NCI-H82 (cell line): ENCODE results near the gene ITGA7.
A peak's percentile ranks its signal among the peaks of the same experiment; 100 is the strongest.

Source experiments
- DNase-seq: peaks from one replicate; lab custom pipeline; 2025; lab: John Stamatoyannopoulos, UW

ITGA7 gene

DNA sequence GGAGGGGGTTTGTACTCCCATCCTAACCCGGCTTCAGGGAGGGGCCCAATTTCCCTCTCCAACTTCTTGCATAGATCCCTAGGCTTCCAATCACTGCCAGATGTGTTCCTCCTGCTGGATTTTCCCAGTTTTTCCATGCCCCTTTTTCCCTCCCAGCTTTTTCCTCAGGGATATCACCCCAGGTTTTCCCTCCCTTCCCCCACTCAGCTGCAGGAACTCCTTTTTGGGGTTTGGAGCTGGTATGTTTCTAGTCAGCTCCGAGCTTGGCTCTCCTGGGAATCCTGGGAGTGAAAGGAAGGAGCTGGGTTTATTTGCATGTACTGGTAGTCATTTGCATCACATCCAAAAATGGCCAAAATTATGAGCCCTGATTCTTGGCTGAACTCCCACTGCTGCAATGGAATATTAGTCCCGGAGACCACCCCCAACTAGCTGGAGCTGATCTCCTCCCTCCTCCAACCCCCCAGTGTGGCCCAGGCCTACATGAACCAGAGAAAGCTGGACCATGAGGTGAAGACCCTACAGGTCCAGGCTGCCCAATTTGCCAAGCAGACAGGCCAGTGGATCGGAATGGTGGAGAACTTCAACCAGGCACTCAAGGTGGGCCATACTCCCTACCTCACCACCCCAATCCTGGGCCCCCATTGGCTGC, 11.0 kb upstream of the ITGA7 start:
- DNase-seq = no peak

DNA sequence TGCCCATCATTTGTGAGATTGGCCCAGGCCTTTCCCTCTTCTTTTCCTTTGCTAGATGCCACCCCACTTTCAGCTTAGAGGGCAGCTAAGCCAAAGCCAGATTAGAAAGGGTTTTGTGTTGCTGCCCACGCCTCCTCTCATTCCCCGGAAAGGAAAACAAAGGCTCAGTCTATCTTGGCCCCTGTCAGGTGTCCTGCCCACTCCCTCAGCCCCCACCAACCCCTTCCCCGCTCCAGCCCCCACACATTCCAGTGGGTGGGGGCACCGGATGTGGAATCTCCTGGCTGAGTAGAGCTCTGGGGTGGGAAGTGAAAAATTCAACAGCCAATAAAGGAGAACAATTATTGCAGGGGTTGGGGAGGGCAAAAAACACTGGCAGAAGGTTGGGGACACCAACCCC, 10.3 kb upstream of the ITGA7 start:
- DNase-seq = peak; percentile 39

DNA sequence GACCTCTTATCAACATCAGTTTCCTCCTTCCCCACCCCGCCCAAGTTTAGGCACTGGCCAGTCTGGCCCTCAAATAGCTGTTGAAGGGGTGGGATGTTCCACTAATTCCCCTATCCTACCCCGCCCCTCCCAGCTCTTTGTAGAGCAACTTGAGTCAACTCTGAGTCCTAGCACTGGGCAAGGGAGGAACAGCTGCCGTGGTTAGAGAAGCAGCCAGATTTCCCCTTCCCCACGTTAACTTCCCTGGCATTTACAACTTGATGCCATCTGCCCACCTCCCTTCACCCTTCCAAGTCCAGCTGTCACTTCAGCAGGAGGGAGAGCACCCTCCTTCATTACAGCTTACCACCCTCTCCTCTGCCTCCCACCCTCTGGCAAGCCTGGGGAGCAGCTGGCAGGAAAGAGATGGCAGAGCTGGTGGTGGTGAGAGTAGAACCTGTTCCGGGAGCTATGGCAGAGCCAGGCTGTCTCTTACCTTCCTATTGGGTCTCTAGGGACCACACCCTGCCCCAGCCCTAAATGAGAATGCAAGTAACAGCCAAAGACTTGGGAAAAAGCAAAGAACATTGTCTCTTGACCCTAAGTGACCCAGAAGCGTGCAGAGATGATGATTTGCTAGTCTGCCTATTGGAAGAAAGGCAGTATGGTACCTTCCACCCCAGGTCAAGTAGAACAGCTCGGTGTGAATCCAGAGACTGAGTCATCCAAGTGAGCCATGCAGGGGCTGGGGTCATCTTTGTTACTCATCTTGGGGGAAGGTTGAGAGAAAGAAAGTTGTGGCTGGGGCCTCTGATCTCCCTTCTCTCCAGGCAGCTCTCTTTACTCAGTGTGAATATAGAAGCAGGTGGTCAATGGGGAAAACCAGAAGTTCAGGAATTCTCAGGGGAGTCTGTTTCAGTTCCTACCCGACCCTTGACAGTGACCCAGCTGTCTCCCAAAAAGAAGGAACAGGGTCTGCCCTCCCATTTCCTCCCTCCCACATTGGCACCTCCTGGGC, 9.6 kb upstream of the ITGA7 start:
- DNase-seq = peak; percentile 62

DNA sequence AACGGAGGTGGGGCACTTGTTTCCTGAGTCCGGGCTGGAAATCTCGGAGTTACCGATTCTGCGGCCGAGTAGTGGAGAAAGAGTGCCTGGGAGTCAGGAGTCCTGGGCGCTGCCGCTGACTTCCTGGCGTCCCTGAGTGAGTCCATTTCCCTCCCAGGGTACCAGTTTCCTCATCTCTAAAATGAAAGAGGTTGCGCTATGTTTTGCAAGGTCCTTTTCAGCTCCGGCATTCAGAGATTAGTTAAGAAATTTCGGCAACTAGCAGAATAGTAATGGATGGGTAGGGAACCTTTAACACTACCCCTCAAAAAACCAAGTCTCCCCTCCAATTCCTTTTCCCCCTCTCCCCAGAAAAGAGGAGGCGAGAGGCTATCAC, 8.9 kb upstream of the ITGA7 start:
- no peak for DNase-seq

DNA sequence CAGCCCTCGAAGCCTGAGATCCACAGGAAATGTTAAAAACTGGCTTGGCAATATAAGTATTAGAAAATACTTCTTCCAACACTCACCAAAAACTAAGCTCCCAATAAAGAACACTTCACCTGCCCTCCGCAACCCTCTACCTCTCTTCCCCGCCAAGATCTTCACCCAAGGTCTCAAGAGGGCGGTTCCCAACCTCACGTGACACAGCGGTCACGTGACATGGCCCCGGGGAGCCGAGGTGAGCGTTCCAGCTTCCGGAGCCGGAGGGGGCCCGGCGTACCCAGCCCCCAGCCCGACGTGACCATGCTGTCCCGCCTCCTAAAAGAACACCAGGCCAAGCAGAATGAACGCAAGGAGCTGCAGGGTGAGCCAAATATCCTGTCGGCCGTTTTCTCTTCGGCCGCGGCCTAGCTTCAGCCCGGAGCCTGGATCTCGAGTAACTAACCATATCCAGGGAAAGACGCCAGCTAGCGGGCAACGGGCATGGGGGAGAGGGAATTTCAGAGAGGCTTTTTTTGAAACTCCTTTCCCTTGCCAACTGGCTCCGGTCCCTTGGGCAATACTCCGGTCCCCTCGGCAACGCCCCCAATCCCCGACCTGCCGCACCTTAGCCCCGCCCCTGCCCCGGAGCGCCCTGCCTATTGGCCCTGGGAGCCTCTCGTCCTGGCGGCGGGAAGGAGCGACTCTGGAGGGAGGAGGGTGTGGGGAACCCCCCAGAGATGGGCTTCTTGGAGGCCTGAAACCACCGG, 8.3 kb upstream of the ITGA7 start, which contains the start of gene BLOC1S1:
Gene BLOC1S1, plus strand, starts transcription at position 214 of the 749 bp plus-strand sequence. Its CDS starts 6 bp downstream, at position 220.
- DNase-seq = peak; percentile 97

DNA sequence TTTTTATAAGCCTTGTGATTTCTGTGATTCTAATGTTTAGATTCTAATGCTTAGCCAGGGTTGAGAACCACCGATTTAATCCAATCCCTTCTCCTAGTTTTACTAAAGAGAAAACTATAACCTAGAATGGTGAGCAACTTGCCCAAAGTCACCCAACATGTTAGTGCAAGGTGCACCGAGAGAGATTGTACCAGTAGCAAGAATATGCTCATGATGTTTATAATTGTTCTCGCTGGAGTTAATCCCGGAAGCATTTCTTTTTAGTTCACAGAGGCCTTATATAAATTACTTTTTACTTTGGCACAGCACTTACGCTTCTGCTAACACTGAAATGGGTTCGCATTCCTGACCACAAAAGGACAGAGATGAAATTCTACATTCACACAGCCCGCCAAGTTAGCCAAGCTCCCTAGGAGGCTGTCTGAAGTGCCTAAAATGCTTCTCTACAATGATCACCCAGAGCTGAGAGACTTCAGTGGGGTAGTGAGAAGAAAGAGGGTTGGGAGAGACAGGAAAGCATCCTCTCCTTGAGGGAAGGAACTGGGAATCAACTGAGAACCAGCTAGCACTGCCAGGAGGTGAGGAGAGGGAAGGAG, 7.6 kb upstream of the ITGA7 start:
- DNase-seq = no peak

DNA sequence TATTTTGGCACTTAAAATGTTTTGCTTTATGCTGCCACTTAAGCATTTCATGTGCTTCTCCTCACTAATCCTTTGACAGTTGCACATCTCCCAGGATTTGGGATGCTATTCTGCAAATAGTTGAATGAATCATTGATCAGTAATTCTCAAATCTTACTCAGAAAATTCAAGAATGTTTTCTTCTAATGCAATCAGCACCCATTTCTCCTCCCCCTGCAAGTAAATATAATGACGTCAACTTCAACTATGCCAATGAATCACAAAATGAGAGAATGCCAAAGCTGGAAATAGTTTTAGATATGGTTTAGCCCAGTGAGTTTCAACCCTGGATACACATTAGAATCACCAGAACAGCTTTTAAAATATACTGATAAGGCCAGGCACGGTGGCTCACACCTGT, 6.0 kb upstream of the ITGA7 start:
- DNase-seq = no peak

DNA sequence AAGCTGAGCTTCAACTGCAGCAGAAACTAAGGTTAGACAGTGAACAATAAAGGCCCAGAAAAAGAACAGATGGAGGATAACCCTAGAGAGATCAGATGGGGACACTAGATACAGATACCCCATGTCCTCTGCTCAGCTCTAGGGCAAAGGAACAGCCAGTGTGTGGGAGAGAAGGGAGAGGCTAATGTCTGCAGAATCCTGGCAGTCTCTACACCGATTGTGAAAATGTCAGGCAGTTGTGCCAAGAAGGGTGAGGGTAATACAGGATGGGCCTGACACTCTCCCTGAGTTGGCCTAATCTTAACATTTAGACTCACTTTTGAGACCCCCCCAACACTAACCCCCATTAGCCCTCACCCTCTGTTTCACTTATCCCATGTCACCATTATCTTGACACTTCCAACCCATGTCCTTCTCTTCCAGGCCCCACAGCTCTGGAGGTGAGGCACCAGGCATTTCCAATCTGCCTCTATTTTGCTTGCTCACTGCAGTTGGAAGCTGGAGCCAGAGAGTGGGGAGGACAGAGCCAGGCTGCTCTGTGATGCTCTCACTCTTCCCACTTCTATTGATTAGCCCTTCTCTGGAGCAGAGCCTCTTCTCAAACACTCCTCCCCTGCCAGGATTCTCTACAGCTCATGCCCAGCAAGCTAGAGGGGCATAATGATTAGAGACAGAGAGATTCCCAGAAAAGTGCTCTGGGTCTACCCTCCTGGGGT, 5.2 kb upstream of the ITGA7 start:
- no peak for DNase-seq

DNA sequence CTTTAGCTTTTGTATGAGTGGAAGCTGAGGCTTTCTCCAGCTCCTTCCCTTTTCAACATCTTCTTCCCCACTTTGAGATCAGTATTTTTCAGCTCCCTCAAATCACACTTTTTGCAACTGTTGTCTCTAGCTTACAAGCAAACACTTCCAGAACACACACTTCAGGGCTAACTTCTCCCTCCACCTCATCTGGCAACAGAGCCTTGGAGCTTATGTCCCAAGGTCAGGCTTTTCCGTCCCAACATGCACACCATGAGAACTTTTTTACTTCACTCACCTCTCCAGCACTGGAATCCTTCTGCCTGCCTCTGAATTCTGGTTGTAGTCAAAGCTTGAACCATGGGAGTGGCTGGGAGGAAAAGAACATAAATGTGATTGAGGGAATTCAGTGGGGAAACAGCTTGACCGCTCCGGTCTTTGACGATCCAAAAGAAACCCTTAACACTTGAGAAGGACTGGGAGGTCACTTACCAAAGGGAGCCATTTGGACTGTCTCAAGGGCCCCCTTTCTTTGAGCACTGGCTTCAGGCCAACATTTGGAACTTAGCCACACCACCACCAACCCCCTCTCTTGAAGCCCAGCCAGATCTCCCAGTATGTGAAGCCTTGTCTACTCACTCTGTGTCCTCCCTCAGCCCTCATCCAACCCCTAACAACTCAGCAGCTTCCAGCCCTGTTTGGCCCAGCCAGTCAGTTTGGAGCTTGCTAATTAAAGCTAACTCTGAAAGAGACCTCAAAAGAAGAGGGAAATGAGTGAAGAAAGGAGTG, 4.3 kb upstream of the ITGA7 start:
- no peak for DNase-seq

DNA sequence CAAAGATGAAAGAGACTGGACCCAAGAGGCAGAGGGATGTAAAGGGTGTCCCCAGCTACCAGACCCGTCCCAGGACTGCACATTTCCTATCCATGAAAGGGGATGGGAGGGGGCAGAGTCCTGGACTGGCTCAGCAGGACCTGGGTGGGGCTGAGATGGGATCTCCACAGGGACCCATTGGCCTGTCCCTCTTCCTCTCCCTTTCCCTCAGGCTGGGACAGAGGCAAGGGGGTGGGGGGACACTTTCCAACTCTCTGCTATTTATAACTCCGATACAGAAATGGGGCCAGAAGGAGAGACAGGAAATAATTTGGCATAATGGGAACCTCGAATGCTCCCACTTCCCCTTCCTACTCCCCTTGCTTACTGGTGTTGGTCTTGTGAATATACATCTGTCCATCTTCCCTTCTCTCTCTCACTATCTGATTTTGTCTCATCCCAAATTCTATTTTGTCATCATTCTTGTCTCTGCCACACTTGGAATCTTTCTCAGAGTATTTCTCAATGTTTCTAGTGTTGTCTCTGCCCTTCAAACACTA, 1.1 kb upstream of the ITGA7 start:
- DNase-seq = no peak

DNA sequence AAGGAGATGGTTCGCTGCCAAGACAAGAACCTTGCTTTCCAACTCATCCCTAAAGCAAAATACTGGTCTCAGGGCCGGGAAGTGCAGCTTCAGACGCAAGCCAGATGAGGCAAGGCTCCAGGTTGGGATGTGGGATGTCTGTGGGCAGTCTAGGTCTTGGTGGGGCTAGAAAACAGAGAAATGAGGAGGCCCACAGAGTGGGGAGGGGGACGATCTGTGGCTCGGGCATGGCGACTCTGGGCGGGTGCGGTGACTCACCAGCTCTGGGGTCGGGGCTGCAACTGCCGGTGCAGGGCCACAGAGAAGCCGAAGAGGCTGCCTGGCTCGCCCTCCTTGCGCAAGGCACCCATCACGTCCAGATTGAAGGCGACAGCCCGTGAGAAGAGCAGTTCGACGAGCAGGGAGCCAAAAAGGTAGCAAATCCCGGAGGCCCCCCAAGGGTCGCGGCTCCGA, 459 bp downstream of the ITGA7 start:
- DNase-seq = no peak

DNA sequence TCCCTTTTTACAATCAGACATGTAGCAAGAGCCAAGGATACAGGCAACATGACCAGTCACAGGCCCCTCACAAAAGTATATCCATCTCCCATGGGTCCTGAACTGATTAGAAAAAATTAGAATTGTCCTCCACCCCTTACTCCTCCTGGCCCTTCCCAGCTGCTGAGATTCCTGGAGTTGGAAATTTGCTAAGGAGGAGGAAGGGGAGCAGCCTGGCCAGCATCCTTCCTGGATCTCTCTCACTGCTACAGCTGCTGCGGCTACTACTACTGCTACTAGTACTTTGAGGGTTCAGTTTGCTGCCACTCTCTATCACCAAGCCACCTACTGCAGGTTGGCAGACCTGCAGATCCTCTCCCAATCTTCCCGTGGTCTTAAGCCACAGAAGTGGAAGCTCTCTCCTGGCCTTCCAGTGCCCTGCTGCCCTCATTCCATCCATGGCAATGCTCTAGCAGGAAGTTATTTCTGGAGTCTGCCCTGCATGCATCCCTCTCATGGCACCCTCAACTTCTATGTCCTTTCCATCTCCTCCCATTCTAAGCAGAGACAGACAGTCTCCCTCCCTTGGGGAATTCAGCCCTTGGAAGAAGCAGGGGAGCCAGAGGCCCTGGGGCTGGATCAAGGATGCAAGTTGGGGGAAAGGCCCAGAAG, 1.0 kb downstream of the ITGA7 start:
- DNase-seq = no peak

DNA sequence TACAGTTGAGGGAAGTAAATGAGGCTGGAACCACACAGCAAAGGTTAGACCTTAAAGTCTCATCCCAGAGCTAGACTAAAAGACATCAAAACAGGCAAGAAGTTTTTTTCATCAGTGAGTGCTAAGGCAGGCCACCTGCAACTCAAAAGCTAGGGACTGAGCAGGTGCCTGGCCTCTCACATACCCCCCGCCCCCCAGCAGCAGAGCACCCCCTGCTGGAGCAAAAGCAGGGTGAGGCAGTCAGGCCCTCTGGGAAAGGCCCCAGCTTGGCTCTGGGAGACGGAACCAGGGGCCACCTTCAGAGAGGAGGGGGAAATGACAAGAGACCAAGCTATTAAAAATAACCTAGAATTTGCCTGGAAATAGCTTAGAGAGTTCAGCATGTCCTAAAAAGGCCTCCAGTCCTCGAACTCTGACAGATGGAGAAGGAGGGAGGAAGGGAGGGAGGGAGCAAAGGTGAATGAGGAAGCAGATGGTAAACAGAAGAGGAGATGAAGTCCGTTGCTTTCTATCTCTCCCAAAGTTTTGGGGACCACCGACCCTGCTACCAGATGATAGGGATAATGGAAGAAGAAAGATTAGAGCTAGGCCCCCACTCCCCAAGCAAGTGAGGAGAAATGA, 1.8 kb downstream of the ITGA7 start:
- peak; percentile 40 for DNase-seq

DNA sequence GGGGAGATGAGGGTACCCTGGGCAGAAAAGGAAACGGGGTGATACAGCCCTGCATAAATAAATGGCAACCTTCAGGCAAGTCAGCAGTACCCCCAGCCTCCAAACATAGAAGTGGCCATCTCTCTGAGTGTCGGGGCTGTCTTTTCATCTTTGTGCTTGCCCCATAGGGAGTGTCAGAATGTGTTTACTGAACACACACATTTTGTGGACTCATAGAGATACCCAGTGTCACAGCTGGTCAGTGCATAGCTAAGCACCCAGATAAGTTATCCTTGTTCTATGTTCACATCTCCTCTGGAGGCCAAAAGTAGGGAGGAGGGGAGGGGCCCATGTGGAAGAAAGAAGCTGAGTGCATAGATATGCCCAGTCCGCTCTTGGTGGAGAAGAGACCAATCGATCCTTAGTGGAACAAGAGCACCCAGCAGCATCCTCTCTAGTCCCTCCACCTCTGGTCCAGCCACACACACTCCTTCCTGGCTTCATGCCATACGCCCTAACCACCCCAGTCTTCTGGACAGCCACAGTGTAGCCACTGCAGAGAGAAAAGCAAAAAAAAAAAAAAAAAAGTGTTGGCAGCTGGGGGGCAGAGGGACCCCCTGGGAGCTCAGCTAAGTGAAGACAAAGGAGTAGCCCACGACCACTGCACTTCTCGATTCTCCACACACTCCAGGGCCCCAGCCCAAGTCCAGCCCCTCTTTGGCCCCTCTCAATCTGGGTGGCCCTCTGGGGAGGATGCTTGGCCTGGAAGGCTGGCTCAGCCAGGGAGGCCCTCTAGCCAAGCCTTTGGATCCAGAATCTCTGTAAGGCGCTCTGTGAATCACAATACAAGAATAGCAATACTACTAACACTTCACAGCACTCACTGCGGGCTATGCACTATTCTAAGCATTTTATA, 2.6 kb downstream of the ITGA7 start:
- DNase-seq = no peak

DNA sequence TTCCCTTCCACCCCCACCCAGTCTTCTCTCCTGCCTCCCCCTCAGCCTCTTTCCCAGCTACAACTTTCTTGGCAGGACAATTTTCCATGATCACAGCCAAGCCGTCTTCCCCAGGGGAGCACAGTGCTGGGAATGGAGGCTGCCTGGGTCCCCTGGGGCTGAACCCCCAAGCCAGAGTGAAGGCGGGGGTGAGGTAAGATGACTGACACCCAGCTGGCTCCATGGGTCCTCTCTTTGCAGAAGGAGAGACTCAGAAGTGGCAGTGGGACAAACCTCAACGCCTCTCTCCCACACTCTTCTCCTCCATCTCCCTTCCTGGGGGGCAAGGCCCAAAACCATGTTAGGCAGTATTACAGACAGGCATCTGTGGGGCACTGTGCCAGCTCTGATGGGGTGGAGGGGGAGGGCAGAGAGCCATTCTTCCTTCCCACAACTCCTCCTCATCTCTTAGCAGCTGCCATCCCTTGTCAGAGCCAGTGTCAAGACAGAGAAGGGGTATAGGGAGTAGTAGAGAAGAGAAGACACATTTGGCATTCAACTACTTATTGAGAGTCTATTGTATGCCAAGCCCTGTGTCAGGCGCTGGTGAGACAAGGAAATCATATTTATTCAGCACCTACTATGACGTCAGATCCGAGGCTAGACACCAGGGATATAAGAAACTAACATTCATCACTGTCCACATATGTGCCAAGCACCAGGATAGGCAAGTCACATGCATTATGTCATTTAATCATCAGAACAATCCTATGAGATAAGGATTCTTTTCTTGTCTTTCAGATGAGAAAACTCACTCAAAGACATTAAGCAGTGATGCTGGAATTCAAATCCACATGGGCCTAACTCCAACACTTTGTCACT, 3.6 kb downstream of the ITGA7 start:
- no peak for DNase-seq

DNA sequence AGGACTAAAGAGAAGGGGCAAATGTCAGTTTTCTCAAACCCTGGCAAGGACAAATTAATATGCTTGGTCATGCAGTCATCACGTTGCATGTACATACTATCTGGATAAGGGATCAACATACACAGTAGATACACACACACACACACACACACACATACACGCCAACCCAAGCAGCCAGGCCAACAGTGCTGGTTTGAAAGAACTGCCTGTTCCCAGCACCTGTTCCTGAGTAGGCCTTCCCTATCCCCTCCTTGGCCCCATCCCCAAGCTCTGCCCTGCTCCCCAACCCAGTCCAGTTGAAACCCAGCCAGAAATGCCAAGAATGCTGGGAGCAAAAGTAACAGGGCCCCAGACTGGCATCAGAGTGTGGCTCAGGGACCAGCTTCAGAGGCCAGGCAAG, 4.4 kb downstream of the ITGA7 start:
- no peak for DNase-seq

DNA sequence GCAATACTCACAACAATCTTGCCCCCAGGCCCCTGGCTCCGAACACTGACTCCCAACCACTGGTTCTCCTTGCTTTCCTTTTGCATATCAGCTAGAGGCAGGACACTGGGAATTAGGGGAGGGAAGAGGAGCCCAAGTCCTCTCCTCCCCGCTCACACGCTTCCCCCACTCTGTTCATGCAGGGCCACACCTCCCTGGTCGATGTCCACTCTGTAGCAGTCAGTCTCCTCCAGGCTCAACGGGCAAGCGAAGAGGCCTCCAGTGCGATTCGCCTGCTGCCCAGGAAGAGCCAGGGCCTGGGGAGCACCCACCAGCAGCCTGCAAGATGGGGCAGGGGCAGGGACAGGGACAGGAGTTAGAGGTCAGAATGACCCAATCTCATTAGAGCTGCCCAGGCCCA, 4.8 kb downstream of the ITGA7 start:
- no peak for DNase-seq
